OCI-LY1 (cell line): ENCODE results near the gene EID3.

Experiments used
- H2AFZ ChIP-seq: fragments of 200-600 bp; sonication (generic), shearing (Covaris generic); 2 replicates; pipeline ENCODE4 v1.6.0; 2014; ENCODE audit warnings: antibody characterized with exemption, mild to moderate bottlenecking, low read length
- H3F3A ChIP-seq: fragments of 200-600 bp; sonication (generic), shearing (Covaris generic); 2 replicates; pipeline ENCODE4 v1.6.0; 2014; ENCODE audit warnings: mild to moderate bottlenecking, antibody characterized with exemption, low read length, moderate library complexity; ENCODE audit not compliant: insufficient read depth
- H3K27ac ChIP-seq: fragments of 200-600 bp; sonication (generic); 2 replicates; pipeline ENCODE4 v1.5.1; 2014; ENCODE audit warnings: low read length, mixed run types, mild to moderate bottlenecking, low read depth; ENCODE audit not compliant: poor library complexity, severe bottlenecking
- H3K27me3 ChIP-seq: fragments of 200-600 bp; sonication (generic); 2 replicates; pipeline ENCODE4 v1.6.0; 2014; ENCODE audit warnings: antibody characterized with exemption, mild to moderate bottlenecking, low read length, moderate library complexity; ENCODE audit not compliant: insufficient read depth
- H3K36me3 ChIP-seq: fragments of 200-600 bp; sonication (generic); 2 replicates; pipeline ENCODE4 v1.6.1; 2014; ENCODE audit warnings: mild to moderate bottlenecking, antibody characterized with exemption, low read length, moderate library complexity, mixed read lengths; ENCODE audit not compliant: insufficient read depth
- H3K4me1 ChIP-seq: fragments of 200-600 bp; sonication (generic); 2 replicates; pipeline ENCODE4 v1.5.1; 2014; ENCODE audit warnings: mild to moderate bottlenecking, low read length, moderate library complexity; ENCODE audit not compliant: insufficient read depth, severe bottlenecking
- H3K4me2 ChIP-seq: fragments of 200-600 bp; sonication (generic), shearing (Covaris generic); 2 replicates; pipeline ENCODE4 v1.6.1; 2014; ENCODE audit warnings: low read length
- H3K4me3 ChIP-seq: fragments of 200-600 bp; sonication (generic); 2 replicates; pipeline ENCODE4 v1.5.1; 2014; ENCODE audit warnings: low read length, low read depth, mild to moderate bottlenecking, mixed read lengths; ENCODE audit not compliant: poor library complexity, severe bottlenecking
- H3K79me2 ChIP-seq: fragments of 200-600 bp; shearing (Covaris generic); 2 replicates; pipeline ENCODE4 v1.6.1; 2016; ENCODE audit warnings: mixed run types, low read length, mixed read lengths; ENCODE audit not compliant: insufficient read depth
- H3K9ac ChIP-seq: fragments of 200-600 bp; sonication (generic), shearing (Covaris generic); 2 replicates; pipeline ENCODE4 v1.6.1; 2014; ENCODE audit warnings: mild to moderate bottlenecking, low read length, mixed read lengths
- H3K9me2 ChIP-seq: fragments of 200-600 bp; sonication (generic), shearing (Covaris generic); 2 replicates; pipeline ENCODE4 v1.6.1; 2014; ENCODE audit warnings: low read depth, mild to moderate bottlenecking, low read length, mixed read lengths
- H3K9me3 ChIP-seq: fragments of 200-600 bp; shearing (Covaris generic); 2 replicates; pipeline ENCODE4 v1.6.1; 2014; ENCODE audit warnings: low read length, mixed read lengths
- H4K20me1 ChIP-seq: fragments of 200-600 bp; sonication (generic), shearing (Covaris generic); 2 replicates; pipeline ENCODE4 v1.6.0; 2016; ENCODE audit warnings: mild to moderate bottlenecking, low read length; ENCODE audit not compliant: insufficient read depth
- CTCF ChIP-seq: fragments of 200-600 bp; sonication (generic), shearing (Covaris generic); IDR thresholded peaks from 2 replicates; pipeline ENCODE4 v1.5.1; 2017; ENCODE audit warnings: mild to moderate bottlenecking, antibody characterized with exemption, low read length, moderate library complexity, mixed read lengths
- EZH2 ChIP-seq: fragments of 200-600 bp; sonication (generic), shearing (Covaris generic); IDR thresholded peaks from 2 replicates; pipeline ENCODE4 v1.8.0; 2017; ENCODE audit warnings: borderline replicate concordance, mixed run types, mild to moderate bottlenecking, antibody characterized with exemption, low read length, moderate library complexity, mixed read lengths

EID3 gene

GRCh38 chr12:104340925-104341611 lies 37.5 kb downstream of the EID3 start:
- no peak overlapping the region for H3K27ac ChIP-seq

GRCh38 chr12:104342147-104342546 lies 38.6 kb downstream of the EID3 start:
- peaks cover 50% of the 10 kb centered on the region for H3K36me3 ChIP-seq
- TF ChIP-seq CTCF (no peak), EZH2 (no peak)
- no peaks in the 10 kb centered on the region for H3K9me2 ChIP-seq
- no peak overlapping the region for H3K9ac ChIP-seq
- no peak overlapping the region for H3K4me2 ChIP-seq
- no peaks in the 10 kb centered on the region for H3F3A ChIP-seq
- no peaks in the 10 kb centered on the region for H3K79me2 ChIP-seq
- no peak overlapping the region for H3K4me3 ChIP-seq
- no peaks in the 10 kb centered on the region for H4K20me1 ChIP-seq
- no peak overlapping the region for H3K27ac ChIP-seq
- no peaks in the 10 kb centered on the region for H3K4me1 ChIP-seq
- no peaks in the 10 kb centered on the region for H3K9me3 ChIP-seq
- H2AFZ ChIP-seq = no peak overlapping the region
- no peaks in the 10 kb centered on the region for H3K27me3 ChIP-seq

More at GRCh38 chr12:104340925-104341611, 37.5 kb downstream of the EID3 start:
- peaks cover 58% of the 10 kb centered on the region for H3K36me3 ChIP-seq
- H2AFZ ChIP-seq = no peak overlapping the region
- TF ChIP-seq CTCF (no peak), EZH2 (no peak)
- no peaks in the 10 kb centered on the region for H4K20me1 ChIP-seq
- no peaks in the 10 kb centered on the region for H3K9me3 ChIP-seq
- no peak overlapping the region for H3K4me3 ChIP-seq
- H3K4me1 ChIP-seq = no peaks in the 10 kb centered on the region
- no peaks in the 10 kb centered on the region for H3F3A ChIP-seq
- H3K27me3 ChIP-seq = no peaks in the 10 kb centered on the region
- no peaks in the 10 kb centered on the region for H3K9me2 ChIP-seq
- H3K79me2 ChIP-seq = no peaks in the 10 kb centered on the region
- H3K4me2 ChIP-seq = no peak overlapping the region
- no peak overlapping the region for H3K9ac ChIP-seq

GRCh38 chr12:104342635-104343249 lies 39.2 kb downstream of the EID3 start:
- Histone ChIP-seq H3K4me3 (no peak overlapping the region), H3K79me2 (no peaks in the 10 kb centered on the region), H3K9me2 (no peaks in the 10 kb centered on the region), H3K4me1 (no peaks in the 10 kb centered on the region), H3K9me3 (no peaks in the 10 kb centered on the region), H3K4me2 (no peak overlapping the region), H3K36me3 (peaks cover 53% of the 10 kb centered on the region), H4K20me1 (no peaks in the 10 kb centered on the region), H3K9ac (no peak overlapping the region), H3K27me3 (no peaks in the 10 kb centered on the region), H2AFZ (no peak overlapping the region), H3F3A (no peaks in the 10 kb centered on the region), H3K27ac (no peak overlapping the region)
- TF ChIP-seq EZH2 (no peak), CTCF (no peak)
